HG03159 (cell line): ENCODE data around the gene DYNLT3.

Experiments
- ATAC-seq: cut with Tn5 transposase; IDR thresholded peaks from one replicate; pipeline ENCODE4 v1.9.1; 2021; ENCODE audit warnings: mild to moderate bottlenecking, moderate library complexity; ENCODE audit not compliant: unreplicated experiment

The DYNLT3 gene

DNA sequence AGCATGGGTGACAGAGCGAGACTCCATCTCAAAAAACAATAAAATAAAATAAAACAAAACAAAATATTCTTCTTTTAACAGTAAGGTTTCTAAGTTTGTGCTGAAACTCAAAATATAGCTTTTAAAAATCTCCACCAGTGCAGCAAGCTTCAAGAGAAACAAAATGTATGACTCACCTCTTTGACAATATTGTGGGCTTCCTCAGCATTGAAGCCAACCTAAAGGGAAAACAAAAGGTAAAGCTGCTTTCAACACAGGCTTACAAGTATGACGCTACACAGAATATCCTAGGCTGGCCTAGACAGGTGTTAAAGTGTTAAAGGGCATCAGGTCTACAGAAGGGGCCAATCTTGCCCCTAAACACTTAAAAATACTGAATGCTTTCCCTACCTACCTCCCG, 1.2 kb downstream of the DYNLT3 start:
- ATAC-seq = no peak

GRCh38 chrX:37844622-37845021, 2.7 kb downstream of the DYNLT3 start:
- no peak for ATAC-seq

GRCh38 chrX:37840931-37841330, 6.4 kb downstream of the DYNLT3 start:
- no peak for ATAC-seq

DNA sequence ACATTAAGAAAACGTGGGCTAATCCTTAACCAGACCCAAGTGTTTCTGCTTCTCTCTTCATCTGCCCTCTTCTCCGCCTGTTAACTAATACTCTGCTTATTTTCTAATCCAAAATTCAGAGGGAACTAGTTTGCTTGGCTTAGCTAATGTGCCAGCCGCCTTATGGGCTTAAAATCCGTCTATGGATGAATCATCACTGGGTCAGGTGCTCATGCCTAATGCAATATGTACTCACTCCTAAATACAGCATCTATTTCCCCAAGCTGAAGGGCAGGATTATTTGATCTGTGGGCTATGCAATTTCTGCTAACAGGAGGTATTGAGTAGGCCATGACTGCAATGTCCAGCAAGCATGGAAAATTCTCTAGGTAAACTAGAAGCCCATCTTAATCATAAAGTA, 12.4 kb downstream of the DYNLT3 start:
- ATAC-seq = no peak

GRCh38 chrX:37830371-37830770, 17.0 kb downstream of the DYNLT3 start:
- ATAC-seq = no peak

- no peak for ATAC-seq
Observed at GRCh38 chrX:37829721-37830120, 17.6 kb downstream of the DYNLT3 start.

DNA sequence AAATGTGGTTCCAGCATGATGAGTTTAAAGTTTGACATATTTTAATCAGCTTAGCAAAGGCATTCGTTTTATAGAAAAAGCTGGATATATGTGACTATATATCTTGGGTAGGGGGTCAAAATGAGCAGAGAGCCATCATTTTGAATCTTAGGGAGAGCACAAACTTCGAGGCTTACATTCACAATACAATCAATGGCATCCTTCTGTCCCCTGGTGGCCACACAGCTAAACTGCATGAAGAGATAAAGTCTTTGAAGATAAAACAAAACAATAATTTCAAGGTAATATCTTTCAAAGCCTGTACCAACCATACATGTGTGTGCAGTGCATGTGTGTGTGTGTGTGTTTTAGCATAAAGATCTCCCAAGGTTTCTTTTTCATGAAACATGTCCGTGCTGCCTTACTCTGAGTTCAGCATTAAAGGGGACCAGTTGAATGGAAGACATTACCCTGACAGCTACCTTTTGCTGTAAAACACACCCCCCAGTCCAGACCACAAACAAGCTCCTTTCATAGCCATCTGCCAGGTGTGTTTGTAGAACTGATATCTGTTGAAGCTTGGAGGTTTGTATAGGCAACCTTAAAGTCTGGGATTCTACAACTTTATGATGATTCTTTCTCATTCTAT, 22.0 kb downstream of the DYNLT3 start:
- peak; percentile 69 for ATAC-seq

GRCh38 chrX:37824491-37825214, 22.7 kb downstream of the DYNLT3 start:
- no peak for ATAC-seq

DNA sequence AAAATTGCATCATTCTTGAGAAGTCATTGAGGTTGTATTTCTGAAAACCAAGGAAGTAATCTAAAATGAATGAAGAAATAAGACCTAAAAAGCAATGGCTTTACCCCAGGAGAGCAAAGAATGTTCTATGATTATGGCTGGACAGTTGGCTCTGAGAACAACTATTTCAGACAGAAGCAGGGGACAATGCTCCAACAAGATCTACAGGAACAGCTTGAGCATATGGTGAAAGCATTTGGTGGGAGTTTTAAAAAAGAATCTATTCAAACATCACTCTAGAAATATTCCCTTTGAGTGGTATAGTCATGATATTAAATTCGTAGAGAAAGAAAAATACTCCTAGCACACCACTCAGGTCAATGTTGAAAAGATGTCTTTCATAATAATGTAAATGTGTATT, 26.7 kb downstream of the DYNLT3 start:
- ATAC-seq = no peak

DNA sequence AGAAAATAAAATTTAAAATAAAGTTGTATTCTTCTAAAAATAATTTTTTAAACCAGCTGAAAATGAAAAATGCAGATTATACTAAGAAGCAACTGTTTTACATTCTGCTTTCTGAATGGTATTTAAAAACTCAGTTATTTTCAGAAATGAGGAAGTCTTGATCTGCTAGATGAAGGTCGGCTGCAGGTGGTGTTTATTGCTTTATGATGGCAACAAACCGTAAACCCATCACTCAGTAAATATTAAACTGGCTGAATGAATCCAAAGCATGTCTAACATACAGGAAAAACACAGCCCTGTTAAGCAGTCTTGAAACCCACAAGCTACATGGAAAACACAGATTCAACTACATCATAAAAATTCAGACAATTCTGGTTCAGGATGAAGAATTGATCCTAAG, 29.3 kb downstream of the DYNLT3 start:
- peak; percentile 72 for ATAC-seq

GRCh38 chrX:37817579-37817978, 29.8 kb downstream of the DYNLT3 start:
- ATAC-seq = peak; percentile 53

GRCh38 chrX:37817176-37817575, 30.2 kb downstream of the DYNLT3 start:
- ATAC-seq = no peak

DNA sequence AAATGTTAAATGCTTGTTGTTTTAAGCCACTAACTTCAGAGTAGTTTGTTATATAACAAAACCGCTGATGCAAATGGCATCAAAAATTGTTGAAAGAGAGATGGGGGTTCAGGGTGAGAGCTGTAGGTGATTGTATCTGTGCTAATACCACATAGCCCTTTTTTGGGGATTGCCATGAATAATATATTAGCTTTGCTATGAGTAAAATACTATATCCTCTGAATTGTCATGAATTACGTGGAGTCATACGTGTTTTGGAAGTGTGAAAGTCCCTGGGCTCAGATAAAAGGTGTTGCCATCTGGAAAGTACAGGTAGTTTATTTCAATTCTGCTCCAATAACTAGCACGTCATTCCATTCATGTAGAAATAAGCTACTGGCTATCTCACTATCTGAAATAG, 30.6 kb downstream of the DYNLT3 start:
- no peak for ATAC-seq

DNA sequence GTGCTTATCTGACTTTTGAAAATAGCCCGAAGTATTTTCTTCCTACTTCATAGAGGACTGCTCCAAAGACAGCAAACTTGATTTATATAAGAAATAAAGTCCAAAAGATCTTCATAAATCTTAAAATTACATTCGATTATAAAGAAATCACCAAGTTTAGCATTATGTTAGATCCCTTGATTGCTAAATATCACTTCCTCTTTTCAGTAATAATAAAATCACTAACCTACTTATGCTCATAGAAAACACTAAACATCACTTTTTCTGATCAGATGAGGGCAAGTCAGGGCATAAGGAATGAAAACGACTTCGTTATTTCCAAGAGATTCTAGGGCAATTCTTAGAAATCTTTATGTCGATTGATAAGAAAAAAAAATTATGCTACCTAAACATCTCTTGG, 32.0 kb downstream of the DYNLT3 start:
- ATAC-seq = no peak

- no peak for ATAC-seq
Observed at GRCh38 chrX:37813570-37813969, 33.8 kb downstream of the DYNLT3 start.

- no peak for ATAC-seq
Observed at GRCh38 chrX:37812110-37812509, 35.3 kb downstream of the DYNLT3 start.

DNA sequence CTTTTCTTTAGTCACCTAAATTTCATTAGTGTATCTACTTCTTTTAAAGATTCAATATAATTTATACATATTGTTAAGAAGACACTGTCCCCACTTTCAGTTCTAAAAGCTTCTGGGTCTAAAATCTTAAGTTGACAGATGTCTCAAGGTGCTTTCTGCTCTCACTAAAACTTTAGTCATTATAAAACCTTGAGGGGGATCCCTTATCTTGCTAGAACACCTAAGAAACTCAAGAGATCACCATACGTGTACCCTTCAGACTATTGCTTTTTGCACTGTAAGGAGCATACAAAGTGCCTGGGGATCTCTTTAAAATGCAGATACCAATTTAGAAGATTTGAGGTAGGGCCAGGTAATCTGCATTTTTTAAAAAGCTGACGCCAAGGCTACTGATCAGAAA, 37.4 kb downstream of the DYNLT3 start:
- no peak for ATAC-seq

DNA sequence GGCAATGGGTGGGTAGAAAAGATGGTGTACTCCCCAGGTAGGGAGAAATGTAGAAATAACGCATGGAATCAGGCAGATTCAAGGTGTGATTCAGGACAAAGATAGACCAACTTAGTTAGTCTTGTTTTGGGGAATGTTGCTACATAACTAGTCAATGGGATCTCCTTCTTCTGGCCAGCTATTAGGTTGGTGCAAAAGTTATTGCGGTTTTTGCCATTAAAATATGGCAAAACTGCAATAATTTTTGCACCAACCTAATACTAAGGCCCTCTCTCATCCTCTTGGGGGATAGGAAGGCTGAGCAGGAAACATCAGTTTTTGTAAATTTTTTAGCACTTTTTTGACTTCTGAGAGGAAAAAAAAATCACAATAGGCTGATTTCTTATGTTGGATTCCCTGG, 44.3 kb downstream of the DYNLT3 start:
- ATAC-seq = no peak

DNA sequence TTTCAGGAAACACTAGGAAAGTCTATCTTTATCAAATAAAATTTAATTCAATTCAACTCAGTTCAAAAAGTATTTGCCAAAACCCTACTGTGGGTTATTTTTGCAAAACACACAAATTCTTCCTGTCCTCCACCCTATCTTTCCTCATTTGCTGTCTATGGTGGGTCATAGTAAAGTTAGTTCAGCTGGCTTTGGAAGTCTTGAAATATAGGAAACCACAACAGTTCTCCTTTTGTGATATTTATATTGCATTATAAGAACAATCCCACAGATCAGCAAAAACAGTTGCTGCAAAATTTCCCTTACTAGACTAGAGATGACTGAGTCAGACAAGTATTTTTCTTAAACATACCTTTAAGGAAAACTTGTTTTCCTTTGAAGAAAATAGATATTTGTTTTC, 45.3 kb downstream of the DYNLT3 start:
- no peak for ATAC-seq

DNA sequence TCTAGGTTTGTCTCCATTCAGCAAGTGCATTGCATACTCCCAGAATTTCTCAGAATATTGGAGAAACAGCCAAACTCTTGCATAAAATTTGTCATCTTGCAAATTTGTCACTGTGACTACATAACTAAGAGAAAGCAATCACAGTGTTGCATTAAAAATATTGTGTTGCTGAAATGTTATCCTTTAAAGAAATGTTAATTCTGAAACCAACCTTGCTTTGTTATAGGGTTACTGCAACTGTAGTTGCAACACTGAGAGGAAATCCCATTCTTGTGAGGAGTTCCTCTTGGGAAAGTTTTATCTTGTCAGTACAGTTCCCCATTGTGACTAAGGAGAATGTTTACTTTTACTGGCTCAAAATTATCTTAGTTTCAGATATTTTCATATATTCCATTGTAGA, 46.7 kb downstream of the DYNLT3 start:
- ATAC-seq = no peak

DNA sequence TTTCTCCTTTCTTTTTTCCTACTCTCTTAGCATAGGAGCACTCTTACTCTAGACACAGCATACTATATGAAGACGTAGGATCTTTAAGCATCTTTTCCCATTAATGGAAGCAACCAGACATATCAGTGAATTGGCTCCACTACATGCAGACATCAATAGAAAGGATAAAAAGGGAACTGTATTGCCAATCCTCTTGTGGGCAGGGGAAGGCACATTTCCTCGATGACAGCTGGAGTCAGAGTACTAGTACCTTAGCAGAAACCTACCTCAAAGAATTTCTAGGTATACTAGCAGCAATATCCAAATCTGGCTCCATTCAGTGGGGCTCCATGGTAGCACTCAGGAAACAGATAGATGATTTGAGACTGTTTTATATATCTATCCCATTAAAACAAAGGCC, 47.4 kb downstream of the DYNLT3 start:
- no peak for ATAC-seq

DNA sequence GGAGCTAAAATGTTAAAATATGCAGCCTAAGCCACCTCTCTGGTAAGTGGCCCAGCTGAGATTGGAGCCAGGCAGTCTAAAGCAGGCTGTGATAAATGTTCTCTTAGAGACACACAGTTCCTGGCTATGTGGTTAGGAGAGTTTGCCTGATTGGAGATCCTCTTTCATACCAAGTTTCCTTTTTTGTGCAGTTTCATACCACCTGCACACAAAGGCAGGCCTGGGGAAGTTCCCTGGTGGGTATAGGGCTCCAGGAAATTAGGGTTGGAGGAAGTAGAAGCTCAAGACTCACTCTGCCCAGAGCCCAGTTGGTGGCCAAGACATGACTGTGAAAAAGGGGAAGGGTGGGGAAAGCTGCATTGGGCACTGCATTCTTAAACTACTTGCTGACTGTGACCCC, 50.6 kb downstream of the DYNLT3 start:
- ATAC-seq = peak; percentile 63

- no peak for ATAC-seq
Observed at GRCh38 chrX:37796310-37796709, 51.1 kb downstream of the DYNLT3 start.
